Stimulated activated naive B cell treated with anti-CD40 and anti-IgM and Interleukin-4, amounts not matched to agents 10 μg/mL and 1 μg/mL and 100 μg/mL, for 72 hours (primary cell): ENCODE data around the gene KAT8.
"Not testable (repeated sequence)": the region's sequence is repeated elsewhere in the genome, so short reads cannot be mapped to it uniquely, and the experiment has no call there.

Experiments used
- ATAC-seq, 2 donors: fragments of 150-1000 bp; cut with Tn5 transposase; replicated peaks; 2 replicates each; pipeline ENCODE4 v1.10.0; 2021; ENCODE audit warnings: moderate library complexity in 1 of 2
- DNase-seq: peaks from one replicate; pipeline ENCODE4 v3.0.0; 2021
- H3K27ac Mint-ChIP-seq: one replicate; pipeline ENCODE4 v1.8.0; 2022; ENCODE audit warnings: mild to moderate bottlenecking, mixed read lengths
- H3K27me3 Mint-ChIP-seq, 2 donors: one replicate each; pipeline ENCODE4 v1.8.0; 2022; ENCODE audit warnings: mixed read lengths in 2 of 2
- H3K36me3 Mint-ChIP-seq, 2 donors: one replicate each; pipeline ENCODE4 v1.8.0; 2022; ENCODE audit warnings: mixed read lengths in 2 of 2, mild to moderate bottlenecking in 1 of 2
- H3K4me1 Mint-ChIP-seq, 2 donors: one replicate each; pipeline ENCODE4 v1.8.0; 2022; ENCODE audit warnings: mixed read lengths in 2 of 2, mild to moderate bottlenecking in 1 of 2
- H3K4me3 Mint-ChIP-seq, 2 donors: one replicate each; pipeline ENCODE4 v1.8.0; 2022; ENCODE audit warnings: mild to moderate bottlenecking in 2 of 2, mixed read lengths in 2 of 2, moderate library complexity in 1 of 2
- H3K9me3 Mint-ChIP-seq, 2 donors: one replicate each; pipeline ENCODE4 v1.8.0; 2022; ENCODE audit warnings: mixed read lengths in 2 of 2, mild to moderate bottlenecking in 1 of 2

KAT8 gene

GRCh38 chr16:31088459-31089183 is 28.8 kb upstream of the KAT8 start, which contains the start of gene PRSS53:
Gene PRSS53 (minus strand): TSS chr16:31088943. CDS start chr16:31088809, 134 bp downstream.
- no peak for DNase-seq
- ATAC-seq: no peak
- Mint-ChIP-seq H3K27ac (peak within 1 kb of the TSS; percentile 37), H3K36me3 (peaks cover 6 to 18% of the 10 kb centered on the region in 2 donors), H3K4me3 (no peak within 1 kb of the TSS), H3K27me3 (no peaks in the 10 kb centered on the region), H3K4me1 (peaks cover 10% of the 10 kb centered on the region in 2 donors), H3K9me3 (no peaks in the 10 kb centered on the region)

GRCh38 chr16:31089199-31089598 is 28.3 kb upstream of the KAT8 start:
- H3K27ac Mint-ChIP-seq: peak overlapping the region; percentile 37
- H3K4me1 Mint-ChIP-seq: peaks cover 15% of the 10 kb centered on the region in 2 donors
- H3K4me3 Mint-ChIP-seq: no peak overlapping the region
- H3K36me3 Mint-ChIP-seq: peaks cover 6 to 18% of the 10 kb centered on the region in 2 donors
- H3K27me3 Mint-ChIP-seq: no peaks in the 10 kb centered on the region
- DNase-seq (no peak), ATAC-seq (no peak)
- H3K9me3 Mint-ChIP-seq: no peaks in the 10 kb centered on the region

GRCh38 chr16:31090540-31090939 is 26.9 kb upstream of the KAT8 start:
- no peaks in the 10 kb centered on the region for H3K9me3 Mint-ChIP-seq
- H3K27me3 Mint-ChIP-seq: no peaks in the 10 kb centered on the region
- ATAC-seq (no peak), DNase-seq (no peak)
- H3K27ac Mint-ChIP-seq: no peak overlapping the region
- H3K4me1 Mint-ChIP-seq: peaks cover 17 to 24% of the 10 kb centered on the region in 2 donors
- peaks cover 6 to 18% of the 10 kb centered on the region in 2 donors for H3K36me3 Mint-ChIP-seq
- H3K4me3 Mint-ChIP-seq: no peak overlapping the region

- H3K27me3 Mint-ChIP-seq: no peaks in the 10 kb centered on the region
- H3K27ac Mint-ChIP-seq: no peak overlapping the region
- ATAC-seq (no peak), DNase-seq (no peak)
- no peak overlapping the region for H3K4me3 Mint-ChIP-seq
- H3K9me3 Mint-ChIP-seq: no peaks in the 10 kb centered on the region
- peaks cover 18 to 34% of the 10 kb centered on the region in 2 donors for H3K4me1 Mint-ChIP-seq
- peaks cover 0 to 12% of the 10 kb centered on the region in 2 donors for H3K36me3 Mint-ChIP-seq
Observed at GRCh38 chr16:31092330-31092729, 25.1 kb upstream of the KAT8 start.

GRCh38 chr16:31093132-31093703 is 24.2 kb upstream of the KAT8 start:
- Mint-ChIP-seq H3K4me1 (peaks cover 18 to 34% of the 10 kb centered on the region in 2 donors), H3K27me3 (no peaks in the 10 kb centered on the region), H3K27ac (no peak overlapping the region), H3K4me3 (peak overlapping the region; percentile 19 to 32), H3K9me3 (no peaks in the 10 kb centered on the region), H3K36me3 (peaks cover 0 to 12% of the 10 kb centered on the region in 2 donors)
- no peak for DNase-seq
- no peak for ATAC-seq

GRCh38 chr16:31094088-31094423 is 23.4 kb upstream of the KAT8 start:
- peak overlapping the region; percentile 88 to 99 for H3K4me3 Mint-ChIP-seq
- H3K27ac Mint-ChIP-seq: peak overlapping the region; percentile 98
- peaks cover 0 to 12% of the 10 kb centered on the region in 2 donors for H3K36me3 Mint-ChIP-seq
- ATAC-seq (peak; percentile 4 to 8), DNase-seq (no peak)
- H3K27me3 Mint-ChIP-seq: no peaks in the 10 kb centered on the region
- H3K4me1 Mint-ChIP-seq: peaks cover 18 to 34% of the 10 kb centered on the region in 2 donors
- no peaks in the 10 kb centered on the region for H3K9me3 Mint-ChIP-seq

- H3K27ac Mint-ChIP-seq: peak within 1 kb of the TSS; percentile 98
- peaks cover 18 to 34% of the 10 kb centered on the region in 2 donors for H3K4me1 Mint-ChIP-seq
- peak; percentile 86 for DNase-seq
- H3K9me3 Mint-ChIP-seq: no peaks in the 10 kb centered on the region
- no peaks in the 10 kb centered on the region for H3K27me3 Mint-ChIP-seq
- ATAC-seq: peak; percentile 88 to 93
- peaks cover 0 to 10% of the 10 kb centered on the region in 2 donors for H3K36me3 Mint-ChIP-seq
- peak within 1 kb of the TSS; percentile 88 to 99 for H3K4me3 Mint-ChIP-seq
Observed at GRCh38 chr16:31094424-31095120, 22.9 kb upstream of the KAT8 start, which contains the start of gene VKORC1. Gene VKORC1 (minus strand): TSS chr16:31094797. CDS start chr16:31094729, 68 bp downstream.

- DNase-seq (no peak), ATAC-seq (no peak)
- no peak overlapping the region for H3K4me3 Mint-ChIP-seq
- H3K27me3 Mint-ChIP-seq: no peaks in the 10 kb centered on the region
- no peaks in the 10 kb centered on the region for H3K36me3 Mint-ChIP-seq
- no peak overlapping the region for H3K27ac Mint-ChIP-seq
- peaks cover 8 to 15% of the 10 kb centered on the region in 2 donors for H3K4me1 Mint-ChIP-seq
- H3K9me3 Mint-ChIP-seq: no peaks in the 10 kb centered on the region
Observed at GRCh38 chr16:31099860-31100638, 17.4 kb upstream of the KAT8 start.

GRCh38 chr16:31100876-31101641 is 16.4 kb upstream of the KAT8 start:
- H3K4me3 Mint-ChIP-seq: not testable (repeated sequence)

GRCh38 chr16:31105677-31106213 is 11.7 kb upstream of the KAT8 start:
- peaks cover 13 to 17% of the 10 kb centered on the region in 2 donors for H3K36me3 Mint-ChIP-seq

More at GRCh38 chr16:31100876-31101641, 16.4 kb upstream of the KAT8 start:
- not testable (repeated sequence) for H3K9me3 Mint-ChIP-seq, H3K27me3 Mint-ChIP-seq, H3K36me3 Mint-ChIP-seq, ATAC-seq, H3K27ac Mint-ChIP-seq, DNase-seq
- H3K4me1 Mint-ChIP-seq: peaks cover 7 to 10% of the 10 kb centered on the region in 2 donors

GRCh38 chr16:31106509-31107464 is 10.7 kb upstream of the KAT8 start:
- ATAC-seq (no peak), DNase-seq (no peak)
- Mint-ChIP-seq H3K9me3 (no peaks in the 10 kb centered on the region), H3K4me1 (peaks cover 26 to 42% of the 10 kb centered on the region in 2 donors), H3K27ac (peak overlapping the region; percentile 73), H3K4me3 (no peak overlapping the region), H3K36me3 (peaks cover 13 to 23% of the 10 kb centered on the region in 2 donors), H3K27me3 (peaks cover 0 to 4% of the 10 kb centered on the region in 2 donors)

More at GRCh38 chr16:31105677-31106213, 11.7 kb upstream of the KAT8 start:
- H3K4me1 Mint-ChIP-seq: peaks cover 26 to 33% of the 10 kb centered on the region in 2 donors
- DNase-seq (peak; percentile 80), ATAC-seq (peak; percentile 70 to 77)
- peaks cover 0 to 4% of the 10 kb centered on the region in 2 donors for H3K27me3 Mint-ChIP-seq
- no peaks in the 10 kb centered on the region for H3K9me3 Mint-ChIP-seq
- H3K4me3 Mint-ChIP-seq: peak overlapping the region; percentile 49 to 66
- H3K27ac Mint-ChIP-seq: peak overlapping the region; percentile 38

GRCh38 chr16:31107465-31107867 is 10.0 kb upstream of the KAT8 start:
- ATAC-seq (peak; percentile 1 to 30), DNase-seq (no peak)
- peaks cover 0 to 4% of the 10 kb centered on the region in 2 donors for H3K27me3 Mint-ChIP-seq

More at GRCh38 chr16:31107465-31107867, 10.0 kb upstream of the KAT8 start:
- H3K4me3 Mint-ChIP-seq: peak overlapping the region; percentile 89 to 90
- H3K36me3 Mint-ChIP-seq: peaks cover 17 to 29% of the 10 kb centered on the region in 2 donors
- peaks cover 27 to 48% of the 10 kb centered on the region in 2 donors for H3K4me1 Mint-ChIP-seq
- H3K27ac Mint-ChIP-seq: peak overlapping the region; percentile 92
- no peaks in the 10 kb centered on the region for H3K9me3 Mint-ChIP-seq
